H9 (cell line): Measurements from ENCODE around the gene TLK2. TPM values are rescaled to one million over a fixed set of nuclear protein-coding genes. Genes with fewer than 3 reads are reported as not detected.

Experiments used
- DNase-seq: peaks from one replicate; pipeline ENCODE4 v3.0.0-alpha.2; 2017
- H2AFZ ChIP-seq: one replicate; pipeline ENCODE4 v1.6.1; 2013; ENCODE audit warnings: mild to moderate bottlenecking, low read length, control low read depth, moderate library complexity
- H2AK5ac ChIP-seq: 2 replicates; pipeline ENCODE4 v1.6.1; 2013; ENCODE audit warnings: low read length, control low read depth, mixed read lengths; ENCODE audit not compliant: insufficient read length
- H2BK120ac ChIP-seq: one replicate; pipeline ENCODE4 v1.6.1; 2013; ENCODE audit warnings: low read depth, mild to moderate bottlenecking, low read length, control low read depth, inconsistent platforms; ENCODE audit not compliant: poor library complexity, severe bottlenecking
- H2BK12ac ChIP-seq: 2 replicates; pipeline ENCODE4 v1.6.1; 2013; ENCODE audit warnings: low read length, control low read depth, mixed read lengths, low read depth; ENCODE audit not compliant: insufficient read length
- H2BK15ac ChIP-seq: 2 replicates; pipeline ENCODE4 v1.6.1; 2013; ENCODE audit warnings: low read depth, low read length, control low read depth
- H2BK20ac ChIP-seq: one replicate; pipeline ENCODE4 v1.6.1; 2013; ENCODE audit warnings: low read depth, mild to moderate bottlenecking, low read length, control low read depth, inconsistent platforms; ENCODE audit not compliant: poor library complexity, severe bottlenecking
- H2BK5ac ChIP-seq: 2 replicates; pipeline ENCODE4 v1.6.1; 2013; ENCODE audit warnings: low read length, control low read depth, mixed read lengths; ENCODE audit not compliant: insufficient read length
- H3K14ac ChIP-seq: 2 replicates; pipeline ENCODE4 v1.6.1; 2013; ENCODE audit warnings: low read length, control low read depth; ENCODE audit not compliant: insufficient read depth
- H3K18ac ChIP-seq: 2 replicates; pipeline ENCODE4 v1.6.1; 2013; ENCODE audit warnings: low read depth, mild to moderate bottlenecking, mixed read lengths, low read length, control low read depth; ENCODE audit not compliant: insufficient read length
- H3K23ac ChIP-seq: 2 replicates; pipeline ENCODE4 v1.6.1; 2013; ENCODE audit warnings: low read length, control low read depth, mixed read lengths, low read depth; ENCODE audit not compliant: insufficient read length
- H3K23me2 ChIP-seq: 2 replicates; pipeline ENCODE4 v1.6.1; 2013; ENCODE audit warnings: low read depth, mild to moderate bottlenecking, mixed read lengths, low read length, control low read depth; ENCODE audit not compliant: insufficient read length, poor library complexity, severe bottlenecking
- H3K27ac ChIP-seq: 2 replicates; pipeline ENCODE4 v1.5.1; 2013; ENCODE audit warnings: low read length, control low read depth, mixed read lengths, low read depth; ENCODE audit not compliant: insufficient read length
- H3K27me3 ChIP-seq: 2 replicates; pipeline ENCODE4 v1.6.1; 2013; ENCODE audit warnings: low read length, control low read depth, inconsistent platforms; ENCODE audit not compliant: insufficient read depth
- H3K4ac ChIP-seq: 2 replicates; pipeline ENCODE4 v1.6.1; 2013; ENCODE audit warnings: low read depth, mild to moderate bottlenecking, control low read depth, inconsistent platforms, low read length, moderate library complexity
- H3K4me1 ChIP-seq: 2 replicates; pipeline ENCODE4 v1.6.1; 2013; ENCODE audit warnings: low read length, control low read depth, inconsistent platforms; ENCODE audit not compliant: insufficient read depth
- H3K4me2 ChIP-seq: 2 replicates; pipeline ENCODE4 v1.6.1; 2013; ENCODE audit warnings: low read length, control low read depth, mixed read lengths; ENCODE audit not compliant: insufficient read length, insufficient read depth
- H3K56ac ChIP-seq: 2 replicates; pipeline ENCODE4 v1.6.1; 2013; ENCODE audit warnings: low read depth, mild to moderate bottlenecking, mixed read lengths, low read length, control low read depth; ENCODE audit not compliant: insufficient read length
- H3K79me1 ChIP-seq: 2 replicates; pipeline ENCODE4 v1.6.1; 2013; ENCODE audit warnings: low read depth, mild to moderate bottlenecking, moderate library complexity, low read length, control low read depth, inconsistent platforms; ENCODE audit not compliant: insufficient read depth, poor library complexity, severe bottlenecking
- H3K79me2 ChIP-seq: 2 replicates; pipeline ENCODE4 v1.6.1; 2013; ENCODE audit warnings: low read length, control low read depth, inconsistent platforms; ENCODE audit not compliant: insufficient read depth
- H3K9ac ChIP-seq: 2 replicates; pipeline ENCODE4 v1.6.1; 2013; ENCODE audit warnings: low read length, control low read depth, mixed read lengths; ENCODE audit not compliant: insufficient read length; ENCODE audit errors: extremely low read depth
- H3K9me3 ChIP-seq: one replicate; pipeline ENCODE4 v1.6.1; 2013; ENCODE audit warnings: low read depth, low read length, inconsistent platforms; ENCODE audit not compliant: control insufficient read depth
- H3T11ph ChIP-seq: one replicate; pipeline ENCODE4 v1.6.1; 2013; ENCODE audit warnings: mild to moderate bottlenecking, low read length, control low read depth, inconsistent platforms
- H4K20me1 ChIP-seq: one replicate; pipeline ENCODE4 v1.6.1; 2013; ENCODE audit not compliant: control insufficient read depth, insufficient read length, insufficient read depth
- H4K5ac ChIP-seq: 2 replicates; pipeline ENCODE4 v1.6.1; 2013; ENCODE audit warnings: low read depth, mild to moderate bottlenecking, mixed read lengths, low read length, control low read depth; ENCODE audit not compliant: insufficient read length
- H4K8ac ChIP-seq: replicated peaks from 2 replicates; pipeline ENCODE4 v1.6.1; 2013; ENCODE audit warnings: low read length, control low read depth, mixed read lengths, low read depth; ENCODE audit not compliant: insufficient read length
- H4K91ac ChIP-seq: 2 replicates; pipeline ENCODE4 v1.6.1; 2013; ENCODE audit warnings: low read depth, mild to moderate bottlenecking, moderate library complexity, mixed read lengths, low read length, control low read depth; ENCODE audit not compliant: insufficient read length
- H3K27ac Mint-ChIP-seq, 3 experiments: 2 replicates in 2 of 3; 3 replicates in 1 of 3; pipeline ENCODE4 v1.8.0; 2020 to 2021; ENCODE audit warnings: mixed read lengths in 3 of 3, mild to moderate bottlenecking in 1 of 3, moderate library complexity in 1 of 3
- H3K27me3 Mint-ChIP-seq: 2 replicates; pipeline ENCODE4 v1.8.0; 2021; ENCODE audit warnings: low read depth, mild to moderate bottlenecking, moderate library complexity, mixed read lengths
- H3K36me3 Mint-ChIP-seq, 3 experiments: 2 replicates in 2 of 3; 3 replicates in 1 of 3; pipeline ENCODE4 v1.8.0; 2020 to 2021; ENCODE audit warnings: low read depth in 3 of 3, mixed read lengths in 3 of 3; ENCODE audit not compliant: insufficient read depth in 1 of 3
- H3K4me1 Mint-ChIP-seq, 2 experiments: 2 replicates each; pipeline ENCODE4 v1.8.0; 2020; ENCODE audit warnings: mixed read lengths in 2 of 2
- H3K4me3 Mint-ChIP-seq, 2 experiments: 2 replicates in 1 of 2; 3 replicates in 1 of 2; pipeline ENCODE4 v1.8.0; 2020 to 2021; ENCODE audit warnings: mild to moderate bottlenecking in 2 of 2, mixed read lengths in 2 of 2, moderate library complexity in 1 of 2
- H3K9me3 Mint-ChIP-seq, 2 experiments: 2 replicates in 1 of 2; 3 replicates in 1 of 2; pipeline ENCODE4 v1.8.0; 2020; ENCODE audit warnings: mild to moderate bottlenecking in 2 of 2, mixed read lengths in 2 of 2, moderate library complexity in 1 of 2
- CTCF ChIP-seq: fragments of 200-600 bp; sonication (generic); conservative IDR thresholded peaks from 3 replicates; pipeline ENCODE4 v1.8.0; 2021; ENCODE audit warnings: antibody characterized with exemption, mild to moderate bottlenecking
- WGBS: extraction: QIAGEN DNeasy Blood & Tissue Kit; methylation state at CpG from one replicate; pipeline ENCODE4 v1.1.7; 2013; ENCODE audit warnings: missing lambda C conversion rate, low lambda C conversion rate, mixed read lengths; ENCODE audit not compliant: insufficient read length; ENCODE audit errors: extremely low coverage; 5-methylcytosine and 5-hydroxymethylcytosine counted together
- total RNA-seq: library from RNA; stranded (reverse); gene quantifications from 2 replicates; pipeline ENCODE4 v1.2.1, GENCODE V29; 2021

The TLK2 gene
- total RNA-seq, 1 experiment from 2014 or later, result 63.7 TPM

GRCh38 chr17:62655656-62656055, 177.0 kb downstream of the TLK2 start:
- Histone ChIP-seq H3K4me1 (no peaks in the 10 kb centered on the region; the same call in 1 of the 2 replicates), H3K56ac (no peak overlapping the region), H3K79me2 (no peaks in the 10 kb centered on the region), H2BK120ac (no peak overlapping the region), H2BK5ac (no peak overlapping the region), H2BK15ac (no peak overlapping the region), H3K27me3 (no peaks in the 10 kb centered on the region), H4K5ac (no peak overlapping the region), H3K9ac (no peak overlapping the region), H3K23me2 (peaks cover 11% of the 10 kb centered on the region), H3K27ac (no peak overlapping the region), H2BK20ac (no peak overlapping the region), H3K4ac (no peak overlapping the region), H3K23ac (no peak overlapping the region), H3T11ph (no peak overlapping the region), H2AFZ (no peak overlapping the region), H3K18ac (no peak overlapping the region), H2BK12ac (no peak overlapping the region), H4K8ac (no peak overlapping the region), H3K9me3 (no peaks in the 10 kb centered on the region), H4K91ac (no peak overlapping the region), H2AK5ac (no peak overlapping the region), H3K4me2 (no peak overlapping the region), H3K79me1 (no peaks in the 10 kb centered on the region), H3K14ac (no peak overlapping the region), H4K20me1 (no peaks in the 10 kb centered on the region)
- peaks cover 2 to 3% of the 10 kb centered on the region in 2 experiments for H3K9me3 Mint-ChIP-seq
- peaks cover 3 to 13% (median 9%) of the 10 kb centered on the region in 3 experiments; a peak in 6 of 7 replicates for H3K36me3 Mint-ChIP-seq
- peaks cover 18% of the 10 kb centered on the region for H3K27me3 Mint-ChIP-seq
- no peak overlapping the region for H3K4me3 Mint-ChIP-seq
- H3K4me1 Mint-ChIP-seq, result peaks cover 13 to 27% of the 10 kb centered on the region in 2 experiments
- no CpG with 5 or more reads among the region's 6 CpGs for whole genome bisulfite sequencing
- H3K27ac Mint-ChIP-seq, result no peak overlapping the region; a peak in 1 of 7 replicates
- no peak for DNase-seq
- no peak for TF ChIP-seq CTCF
